ENCODE measurements around the gene BTNL3. TPM values are rescaled to one million over a fixed set of nuclear protein-coding genes. Genes with fewer than 3 reads are reported as not detected.

BTNL3 gene
- total and polyA plus RNA-seq, 10 of the 15 experiments (the other 5 are each of a cell fraction or from before 2014, with no cell fraction given) = 0.39 TPM; not detected in 9

DNA sequence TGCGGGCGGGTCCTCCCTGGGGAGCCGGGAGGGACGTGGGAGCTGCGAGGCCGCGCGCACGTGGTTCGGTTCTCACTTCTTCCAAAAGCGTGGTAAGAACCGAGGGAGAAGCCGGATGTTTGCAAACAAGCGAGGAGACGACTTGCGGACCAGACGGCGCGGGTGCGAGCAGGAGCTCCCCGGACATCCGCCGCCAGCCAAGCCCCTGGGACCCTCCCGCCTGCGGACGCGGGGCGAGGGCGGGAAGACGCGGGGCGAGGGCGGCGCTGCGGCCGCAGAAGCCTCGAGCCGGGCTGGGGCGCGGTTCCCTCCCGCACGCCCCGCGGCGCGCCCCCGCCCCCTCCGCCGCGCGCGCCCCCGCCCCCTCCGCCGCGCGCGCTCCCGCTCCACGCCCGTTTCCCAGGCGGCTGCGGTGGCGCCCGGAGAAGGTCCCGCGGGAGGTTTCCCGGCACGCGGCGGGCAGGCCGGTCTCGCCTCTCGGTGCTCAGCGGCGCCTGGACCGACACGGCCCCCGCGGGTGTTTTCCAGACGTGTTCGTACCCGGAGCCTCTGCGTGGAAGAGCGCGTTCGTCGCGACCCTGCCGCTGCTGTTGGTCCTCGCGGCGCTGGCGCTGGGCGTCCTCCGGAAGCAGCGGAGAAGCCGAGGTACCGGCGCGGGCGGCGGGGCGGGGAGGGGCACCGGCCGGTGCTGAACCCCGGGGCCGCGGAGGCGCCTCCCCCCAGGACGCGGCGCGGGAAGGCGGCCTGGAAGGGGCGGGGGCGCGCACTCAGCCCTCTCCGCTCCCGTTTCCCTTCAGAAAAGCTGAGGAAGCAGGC is 64.2 kb downstream of the BTNL3 start (continued):
- TF ChIP-seq NFYB (IDR thresholded peaks at IDR 0.05; ENCODE audit: insufficient read depth, low read depth, low read length) (no peak), NR2F1 (conservative IDR thresholded peaks at IDR 0.05) (no peak)
- TF ChIP-seq, protein P1, sequence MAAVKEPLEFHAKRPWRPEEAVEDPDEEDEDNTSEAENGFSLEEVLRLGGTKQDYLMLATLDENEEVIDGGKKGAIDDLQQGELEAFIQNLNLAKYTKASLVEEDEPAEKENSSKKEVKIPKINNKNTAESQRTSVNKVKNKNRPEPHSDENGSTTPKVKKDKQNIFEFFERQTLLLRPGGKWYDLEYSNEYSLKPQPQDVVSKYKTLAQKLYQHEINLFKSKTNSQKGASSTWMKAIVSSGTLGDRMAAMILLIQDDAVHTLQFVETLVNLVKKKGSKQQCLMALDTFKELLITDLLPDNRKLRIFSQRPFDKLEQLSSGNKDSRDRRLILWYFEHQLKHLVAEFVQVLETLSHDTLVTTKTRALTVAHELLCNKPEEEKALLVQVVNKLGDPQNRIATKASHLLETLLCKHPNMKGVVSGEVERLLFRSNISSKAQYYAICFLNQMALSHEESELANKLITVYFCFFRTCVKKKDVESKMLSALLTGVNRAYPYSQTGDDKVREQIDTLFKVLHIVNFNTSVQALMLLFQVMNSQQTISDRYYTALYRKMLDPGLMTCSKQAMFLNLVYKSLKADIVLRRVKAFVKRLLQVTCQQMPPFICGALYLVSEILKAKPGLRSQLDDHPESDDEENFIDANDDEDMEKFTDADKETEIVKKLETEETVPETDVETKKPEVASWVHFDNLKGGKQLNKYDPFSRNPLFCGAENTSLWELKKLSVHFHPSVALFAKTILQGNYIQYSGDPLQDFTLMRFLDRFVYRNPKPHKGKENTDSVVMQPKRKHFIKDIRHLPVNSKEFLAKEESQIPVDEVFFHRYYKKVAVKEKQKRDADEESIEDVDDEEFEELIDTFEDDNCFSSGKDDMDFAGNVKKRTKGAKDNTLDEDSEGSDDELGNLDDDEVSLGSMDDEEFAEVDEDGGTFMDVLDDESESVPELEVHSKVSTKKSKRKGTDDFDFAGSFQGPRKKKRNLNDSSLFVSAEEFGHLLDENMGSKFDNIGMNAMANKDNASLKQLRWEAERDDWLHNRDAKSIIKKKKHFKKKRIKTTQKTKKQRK (IDR thresholded peaks at IDR 0.05; ENCODE audit: low read depth, low read length) = no peak

DNA sequence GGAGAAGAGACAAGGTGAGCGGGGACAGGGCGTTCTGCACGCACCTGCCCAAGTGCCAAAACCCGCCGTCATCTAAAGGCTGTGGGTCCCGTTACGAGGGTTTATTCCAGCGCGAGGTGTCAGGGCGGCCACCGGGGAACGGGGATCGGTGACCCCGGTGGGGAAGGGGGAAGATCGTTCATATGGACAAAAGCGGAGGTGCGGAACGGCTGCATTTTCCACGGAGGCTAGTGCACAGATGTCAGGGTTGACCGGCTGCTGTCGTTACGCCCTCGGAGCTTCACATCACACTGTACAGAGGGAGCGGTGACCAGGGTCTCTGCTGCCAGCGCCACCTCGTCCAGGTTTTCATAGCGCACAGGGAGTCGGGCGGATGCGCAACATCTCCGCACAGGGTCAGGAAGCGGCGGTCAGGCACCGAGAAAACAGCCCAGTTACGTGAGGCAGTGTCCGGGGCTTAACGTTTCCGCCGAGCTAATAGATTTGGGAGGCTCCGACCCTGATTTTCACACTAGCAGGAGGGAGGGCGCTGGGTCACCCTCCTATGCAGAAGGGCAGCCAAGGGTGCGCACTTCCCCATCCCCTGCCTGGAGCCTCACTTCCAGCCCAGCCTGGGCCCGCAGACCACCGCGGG is 65.0 kb downstream of the BTNL3 start:
- DNase-seq (ENCODE audit: low read depth, low spot score) = no peak
- in situ Hi-C loops (cut with MboI) = no loop called here
- 2% methylated on average over 44 of the region's 45 CpGs for WGBS (ENCODE audit: insufficient coverage, insufficient replicate concordance, low lambda C conversion rate, missing lambda C conversion rate)
- RAD21 ChIA-PET (ENCODE audit: unreplicated experiment) = interaction anchor here (1.9 kb wide), 1 partner anchor 97 kb away, joined by 4 read pairs; no protein-coding TSS in a partner anchor
- Histone ChIP-seq H3K4me3 (peak overlapping the region; percentile 57; the same call in 1 of the 2 replicates), H3K79me2 (ENCODE audit: control insufficient read depth, insufficient read depth, low read length) (no peaks in the 10 kb centered on the region), H3K36me3 (ENCODE audit: control insufficient read depth in 2 of 2, insufficient read depth in 2 of 2, low read length in 1 of 2) (no peaks in the 10 kb centered on the region), H3K4me2 (ENCODE audit: control insufficient read depth, insufficient read depth) (peak overlapping the region; percentile 56), H3K27ac (ENCODE audit: control insufficient read depth, insufficient read depth) (no peak overlapping the region), H3K9me3 (replicated peaks; ENCODE audit: control insufficient read depth, insufficient read depth, low read length) (no peaks in the 10 kb centered on the region; the same call in 2 of the 3 replicates), H3K9ac (ENCODE audit: control insufficient read depth, insufficient read depth, low read length) (no peak overlapping the region), H3K4me1 (ENCODE audit: control insufficient read depth, insufficient read depth, low read length) (peaks cover 12% of the 10 kb centered on the region), H2AFZ (ENCODE audit: control insufficient read depth, low read depth, low read length) (no peak overlapping the region), H4K20me1 (ENCODE audit: control insufficient read depth, insufficient read depth) (no peaks in the 10 kb centered on the region), H3K27me3 (replicated peaks in 1 of 2; ENCODE audit: control insufficient read depth in 2 of 2, insufficient read depth in 2 of 2, low read length in 1 of 2) (peaks cover 8 to 10% of the 10 kb centered on the region in 2 experiments)
- ATAC-seq = peak; percentile 30; the same call in 2 of the 3 replicates
- intact Hi-C loops (cut with micrococcal nuclease; ENCODE audit: unreplicated experiment) = loop anchor here (5.0 to 10.0 kb wide), 2 partner anchors 101 to 186 kb away; no protein-coding TSS in a partner anchor
- FAIRE-seq = no peak
- CTCF ChIA-PET = interaction anchor here (0.7 to 2.1 kb wide), 3 partner anchors 11 to 192 kb away, joined by 3 to 6 read pairs (median 3); no protein-coding TSS in a partner anchor
- SMC1A ChIA-PET (ENCODE audit: uncharacterized antibody, unreplicated experiment) = interaction anchor here (1.1 to 2.4 kb wide), 3 partner anchors 28 to 185 kb away, joined by 5 to 8 read pairs (median 6); no protein-coding TSS in a partner anchor
- TF ChIP-seq EZH2 (IDR thresholded peaks at IDR 0.05; ENCODE audit: borderline replicate concordance, control insufficient read depth, low read depth, low read length) = 0 out of 2 replicates have a peak, but pooled peaks have one; percentile 75
- TF ChIP-seq, protein P2, sequence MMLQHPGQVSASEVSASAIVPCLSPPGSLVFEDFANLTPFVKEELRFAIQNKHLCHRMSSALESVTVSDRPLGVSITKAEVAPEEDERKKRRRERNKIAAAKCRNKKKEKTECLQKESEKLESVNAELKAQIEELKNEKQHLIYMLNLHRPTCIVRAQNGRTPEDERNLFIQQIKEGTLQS (IDR thresholded peaks at IDR 0.05; ENCODE audit: borderline replicate concordance, extremely low read depth, low read depth, low read length) = no peak
- TF ChIP-seq IKZF1 (conservative IDR thresholded peaks at IDR 0.05) = 0 out of 2 replicates have a peak, but pooled peaks have one; percentile 22
- TF ChIP-seq ASH2L (IDR thresholded peaks at IDR 0.05; ENCODE audit: borderline replicate concordance, low read depth) = no peak
- TF ChIP-seq ESRRA (IDR thresholded peaks at IDR 0.05; ENCODE audit: low read length) = no peak
- peak; percentile 6 for TF ChIP-seq SUZ12 (IDR thresholded peaks at IDR 0.05; ENCODE audit: unreplicated experiment)
- no TSS peak for BruUV-seq (replicated peaks)
- POLR2A ChIA-PET = interaction anchor here (1.1 kb wide), 1 partner anchor 77 kb away, joined by 4 read pairs; no protein-coding TSS in a partner anchor
